HepG2 (cell line): ENCODE results near the gene NEU4. TPM values are rescaled to one million over a fixed set of nuclear protein-coding genes. Genes with fewer than 3 reads are reported as not detected.

ENCODE experiments used
- FOXA3 ChIP-seq: IDR thresholded peaks from 2 replicates; pipeline ENCODE4 v1.6.1; 2016; ENCODE audit warnings: missing genetic modification reagents, missing compliant biosample characterization
- KLF12 ChIP-seq: sonication (generic); formaldehyde crosslinking; IDR thresholded peaks from 2 replicates; pipeline ENCODE4 v1.4.0; 2020; ENCODE audit warnings: missing genetic modification reagents, borderline replicate concordance
- MAF1 ChIP-seq: sonication (generic); formaldehyde crosslinking; IDR thresholded peaks from 2 replicates; pipeline ENCODE4 v1.5.0; 2020; ENCODE audit warnings: missing genetic modification reagents, borderline replicate concordance
- MED1 ChIP-seq: sonication (generic); formaldehyde crosslinking; IDR thresholded peaks from 2 replicates; pipeline ENCODE4 v1.4.0; 2020; ENCODE audit warnings: missing genetic modification reagents
- MEIS2 ChIP-seq: sonication (generic); formaldehyde crosslinking; IDR thresholded peaks from 2 replicates; pipeline ENCODE4 v1.9.0; 2021; ENCODE audit warnings: mild to moderate bottlenecking, missing genetic modification reagents
- NFE2L2 ChIP-seq: fragments of 150-350 bp; IDR thresholded peaks from 2 replicates; pipeline ENCODE4 v1.6.1; 2014; ENCODE audit warnings: low read length
- SYNCRIP ChIP-seq: fragments of 200-400 bp; formaldehyde crosslinking; IDR thresholded peaks from 2 replicates; pipeline ENCODE4 v1.6.1; 2018; ENCODE audit warnings: mild to moderate bottlenecking, low read depth, low read length; ENCODE audit not compliant: insufficient read depth
- XRCC5 ChIP-seq: fragments of 200-400 bp; formaldehyde crosslinking; optimal IDR thresholded peaks from 2 replicates; pipeline ENCODE3; 2017; ENCODE audit warnings: mild to moderate bottlenecking, low read length
- ZFP90 ChIP-seq: sonication (generic); formaldehyde crosslinking; IDR thresholded peaks from 2 replicates; pipeline ENCODE4 v1.8.0; 2022; ENCODE audit warnings: missing genetic modification reagents, mild to moderate bottlenecking, inconsistent platforms, borderline replicate concordance
- ZMYM2 ChIP-seq: sonication (generic); formaldehyde crosslinking; IDR thresholded peaks from 2 replicates; pipeline ENCODE4 v1.8.0; 2022; ENCODE audit warnings: mild to moderate bottlenecking, missing genetic modification reagents
- ZNF513 ChIP-seq: sonication (generic); formaldehyde crosslinking; conservative IDR thresholded peaks from 2 replicates; pipeline ENCODE4 v1.5.0; 2020; ENCODE audit warnings: missing genetic modification reagents
- ZNF605 ChIP-seq: sonication (generic); formaldehyde crosslinking; IDR thresholded peaks from 2 replicates; pipeline ENCODE4 v1.8.0; 2022; ENCODE audit warnings: mild to moderate bottlenecking, missing genetic modification reagents
- ZNF609 ChIP-seq: sonication (generic); formaldehyde crosslinking; IDR thresholded peaks from 2 replicates; pipeline ENCODE4 v1.4.0; 2020; ENCODE audit warnings: mild to moderate bottlenecking, missing genetic modification reagents, borderline replicate concordance
- ZNF644 ChIP-seq: IDR thresholded peaks from 2 replicates; pipeline ENCODE4 v1.6.1; 2016; ENCODE audit warnings: low read depth
- polyA plus RNA-seq, 8 experiments: library from polyadenylated mRNA; depleted of rRNA in 3 of 8; stranded (reverse) in 7 of 8; unstranded in 1 of 8; fragments of >200 nt; fragmentation: Illumina TruSeq in 4 of 8; extraction: Trizol in 4 of 8; gene quantifications; 2 replicates each; pipeline versions ENCODE4 v1.2.1 to v1.2.3, GENCODE V29; 2011 to 2016; ENCODE audit warnings: low read depth in 4 of 8, missing spikeins in 1 of 8, mixed read lengths in 1 of 8; ENCODE audit not compliant: insufficient read depth in 1 of 8
- total RNA-seq, 5 experiments: library from RNA; depleted of rRNA; stranded (reverse); fragments of >200 nt; fragmentation: Illumina TruSeq; extraction: Trizol; gene quantifications; 2 replicates each; pipeline ENCODE4 v1.2.3, GENCODE V29; 2016; ENCODE audit warnings: low read depth in 1 of 5
- TF ChIP-seq, protein P1 (sequence below): sonication (generic); formaldehyde crosslinking; IDR thresholded peaks from 2 replicates; pipeline ENCODE4 v1.9.0; 2022; ENCODE audit warnings: missing genetic modification reagents, mild to moderate bottlenecking, borderline replicate concordance
- TF ChIP-seq, protein P2 (sequence below): IDR thresholded peaks from 2 replicates; pipeline ENCODE4 v1.6.1; 2016; ENCODE audit warnings: missing compliant biosample characterization, missing genetic modification reagents, borderline replicate concordance

The NEU4 gene
- total and polyA plus RNA-seq, 2 of the 13 experiments (the other 11 are each of a cell fraction or from before 2014, with no cell fraction given): 53.5 to 107 TPM

DNA sequence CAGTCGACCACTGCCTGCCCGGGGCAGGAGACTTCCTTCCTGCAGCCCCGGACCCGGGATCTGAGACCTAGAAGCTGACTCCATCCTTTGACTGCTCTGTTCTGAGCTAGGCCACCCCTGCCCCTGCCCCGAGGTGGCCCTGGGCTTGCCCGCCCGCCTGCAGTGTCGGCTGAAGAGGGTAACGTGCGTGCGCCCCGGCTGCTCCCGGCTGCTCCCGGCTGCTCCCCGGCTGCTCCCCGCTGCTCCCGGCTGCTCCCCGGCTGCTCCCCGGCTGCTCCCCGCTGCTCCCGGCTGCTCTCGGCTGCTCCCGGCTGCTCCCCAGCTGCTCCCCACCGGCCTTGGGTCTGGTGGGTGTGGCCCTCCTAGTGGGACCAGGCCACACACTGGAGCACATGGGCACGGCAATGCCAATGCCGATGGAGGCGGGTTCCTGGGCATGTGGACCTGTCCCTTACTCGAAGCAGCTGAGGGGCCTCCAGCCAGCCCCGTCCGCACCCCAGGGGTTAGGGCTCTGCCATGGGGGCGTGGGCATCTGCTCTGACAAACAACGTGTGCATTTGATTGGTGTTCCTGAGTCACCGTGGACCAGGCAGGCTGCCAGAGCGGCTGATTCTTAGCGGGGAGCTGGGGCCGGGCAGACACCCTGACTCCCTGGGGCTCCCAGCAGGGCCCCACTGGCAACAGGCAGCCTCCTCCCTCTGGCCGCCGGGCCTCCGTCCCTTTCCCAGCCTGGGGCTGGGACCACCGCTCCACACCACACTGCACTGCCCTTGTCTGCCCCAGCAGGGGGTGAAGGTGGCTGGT is 34.4 kb upstream of the NEU4 start (continued):
- TF ChIP-seq, protein P1, sequence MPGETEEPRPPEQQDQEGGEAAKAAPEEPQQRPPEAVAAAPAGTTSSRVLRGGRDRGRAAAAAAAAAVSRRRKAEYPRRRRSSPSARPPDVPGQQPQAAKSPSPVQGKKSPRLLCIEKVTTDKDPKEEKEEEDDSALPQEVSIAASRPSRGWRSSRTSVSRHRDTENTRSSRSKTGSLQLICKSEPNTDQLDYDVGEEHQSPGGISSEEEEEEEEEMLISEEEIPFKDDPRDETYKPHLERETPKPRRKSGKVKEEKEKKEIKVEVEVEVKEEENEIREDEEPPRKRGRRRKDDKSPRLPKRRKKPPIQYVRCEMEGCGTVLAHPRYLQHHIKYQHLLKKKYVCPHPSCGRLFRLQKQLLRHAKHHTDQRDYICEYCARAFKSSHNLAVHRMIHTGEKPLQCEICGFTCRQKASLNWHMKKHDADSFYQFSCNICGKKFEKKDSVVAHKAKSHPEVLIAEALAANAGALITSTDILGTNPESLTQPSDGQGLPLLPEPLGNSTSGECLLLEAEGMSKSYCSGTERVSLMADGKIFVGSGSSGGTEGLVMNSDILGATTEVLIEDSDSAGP (CRISPR knock-in tag): peak; percentile 44; the same call in 1 of the 2 replicates
- no peak for TF ChIP-seq NFE2L2
- peak; percentile 80 for TF ChIP-seq ZNF605
- TF ChIP-seq MAF1 (CRISPR knock-in tag): 0 out of 2 replicates have a peak, but pooled peaks have one; percentile 43
- TF ChIP-seq FOXA3: 0 out of 2 replicates have a peak, but pooled peaks have one; percentile 4
- TF ChIP-seq ZNF609 (CRISPR knock-in tag): peak; percentile 19; the same call in 1 of the 2 replicates
- TF ChIP-seq ZNF644: no peak
- no peak for TF ChIP-seq ZMYM2 (CRISPR knock-in tag)
- peak; percentile 43 for TF ChIP-seq MED1 (CRISPR knock-in tag)
- no peak for TF ChIP-seq ZNF513 (CRISPR knock-in tag)
- TF ChIP-seq, protein P2, sequence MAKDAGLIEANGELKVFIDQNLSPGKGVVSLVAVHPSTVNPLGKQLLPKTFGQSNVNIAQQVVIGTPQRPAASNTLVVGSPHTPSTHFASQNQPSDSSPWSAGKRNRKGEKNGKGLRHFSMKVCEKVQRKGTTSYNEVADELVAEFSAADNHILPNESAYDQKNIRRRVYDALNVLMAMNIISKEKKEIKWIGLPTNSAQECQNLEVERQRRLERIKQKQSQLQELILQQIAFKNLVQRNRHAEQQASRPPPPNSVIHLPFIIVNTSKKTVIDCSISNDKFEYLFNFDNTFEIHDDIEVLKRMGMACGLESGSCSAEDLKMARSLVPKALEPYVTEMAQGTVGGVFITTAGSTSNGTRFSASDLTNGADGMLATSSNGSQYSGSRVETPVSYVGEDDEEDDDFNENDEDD (CRISPR knock-in tag): peak; percentile 23; the same call in 1 of the 2 replicates
- TF ChIP-seq ZFP90 (CRISPR knock-in tag): peak; percentile 74
- TF ChIP-seq MEIS2: no peak
- TF ChIP-seq SYNCRIP: no peak
- peak; percentile 80; the same call in 1 of the 2 replicates for TF ChIP-seq KLF12
- peak; percentile 41 for TF ChIP-seq XRCC5
